HG03280 (cell line): ENCODE results near the gene IL17B.

ENCODE experiments used
- ATAC-seq: cut with Tn5 transposase; IDR thresholded peaks from one replicate; pipeline ENCODE4 v1.9.1; 2021; ENCODE audit warnings: mild to moderate bottlenecking, moderate library complexity; ENCODE audit not compliant: unreplicated experiment

Gene IL17B

DNA sequence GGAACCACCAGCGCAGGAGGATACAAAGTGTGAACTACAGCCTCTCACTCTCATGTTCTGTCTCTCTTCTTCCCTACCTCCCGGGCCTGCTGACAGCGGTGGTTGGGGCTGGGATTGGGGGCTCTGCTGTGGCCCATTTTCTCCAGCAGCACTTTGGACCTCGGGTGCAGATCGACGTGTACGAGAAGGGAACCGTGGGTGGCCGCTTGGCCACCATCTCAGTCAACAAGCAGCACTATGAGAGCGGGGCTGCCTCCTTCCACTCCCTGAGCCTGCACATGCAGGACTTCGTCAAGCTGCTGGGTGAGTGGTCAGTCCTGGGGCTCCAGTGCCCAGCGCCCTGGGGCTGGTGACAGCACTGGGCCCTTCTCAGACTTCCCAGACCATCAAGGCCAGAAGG, 16.6 kb downstream of the IL17B start:
- ATAC-seq: no peak

DNA sequence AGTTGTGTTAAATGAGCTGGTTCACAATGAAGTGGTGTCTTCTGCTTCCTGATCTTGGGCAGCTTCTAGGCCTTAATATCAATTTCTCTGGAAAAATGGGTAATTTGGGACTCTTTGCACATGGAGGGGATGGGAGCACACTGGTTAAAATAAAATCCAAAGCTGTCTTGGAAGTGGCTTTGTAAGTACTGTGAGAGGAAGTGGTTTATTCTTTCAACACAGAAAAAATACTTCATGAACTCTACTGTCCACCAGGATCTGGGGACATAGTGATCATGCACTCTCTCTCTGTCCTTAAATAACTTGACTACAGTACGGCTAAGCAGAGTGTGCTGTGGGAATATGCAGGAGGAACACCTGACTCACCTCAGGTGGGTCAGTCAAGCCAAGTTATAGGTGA, 18.8 kb downstream of the IL17B start:
- no peak for ATAC-seq

DNA sequence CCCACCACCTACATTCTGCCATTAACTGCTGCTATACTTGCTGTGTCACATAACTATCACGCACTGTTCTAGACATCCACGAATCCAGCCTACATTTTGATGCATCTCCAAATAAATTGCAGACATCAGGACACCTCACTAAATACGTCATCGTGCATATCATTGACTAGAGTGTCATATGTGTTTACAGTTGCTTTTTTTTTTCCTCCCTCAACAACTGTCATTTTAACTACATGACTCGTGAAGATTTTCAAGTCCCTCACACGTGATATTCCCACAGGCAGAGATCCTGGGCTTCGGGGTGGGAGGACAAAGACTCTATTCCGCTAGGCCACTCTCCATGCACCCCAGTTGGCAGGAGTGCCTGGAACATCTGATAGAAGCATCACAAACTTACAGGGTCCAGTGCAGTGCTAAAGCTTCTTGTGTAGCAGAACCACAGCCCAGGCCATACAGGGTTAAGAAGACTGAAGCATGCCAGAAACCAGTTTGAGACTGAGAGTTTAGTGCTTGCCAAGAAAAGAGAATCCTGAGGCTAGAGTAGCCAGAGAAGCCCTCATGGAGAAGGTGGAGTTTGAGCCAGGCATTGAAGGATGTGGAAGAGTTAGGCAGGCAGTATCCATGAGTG, 20.1 kb downstream of the IL17B start:
- no peak for ATAC-seq

- no peak for ATAC-seq
Measured at GRCh38 chr5:149358294-149358651, 20.8 kb downstream of the IL17B start.

GRCh38 chr5:149357370-149358293, 21.5 kb downstream of the IL17B start, which contains the start of gene PCYOX1L:
Gene PCYOX1L (plus strand): TSS chr5:149358046. CDS start chr5:149358069, 23 bp downstream.
- ATAC-seq: peak; percentile 100

DNA sequence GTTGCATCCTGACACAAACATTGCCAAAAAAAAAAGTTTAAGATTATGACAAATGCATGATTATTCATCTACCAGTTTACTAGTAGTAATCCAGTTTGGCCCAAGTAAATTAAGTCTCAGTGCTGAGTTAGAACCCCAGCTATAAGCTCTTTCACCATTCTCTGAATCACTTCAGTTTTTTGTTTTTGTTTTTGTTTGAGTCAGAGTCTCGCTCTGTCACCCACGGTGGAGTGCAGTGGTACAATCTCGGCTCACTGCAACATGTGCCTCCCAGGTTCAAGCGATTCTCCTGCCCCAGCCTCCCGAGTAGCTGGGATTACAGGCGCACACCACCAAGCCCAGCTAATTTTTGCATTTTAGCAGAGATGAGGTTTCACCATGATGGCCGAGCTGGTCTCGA, 22.7 kb downstream of the IL17B start:
- no peak for ATAC-seq

DNA sequence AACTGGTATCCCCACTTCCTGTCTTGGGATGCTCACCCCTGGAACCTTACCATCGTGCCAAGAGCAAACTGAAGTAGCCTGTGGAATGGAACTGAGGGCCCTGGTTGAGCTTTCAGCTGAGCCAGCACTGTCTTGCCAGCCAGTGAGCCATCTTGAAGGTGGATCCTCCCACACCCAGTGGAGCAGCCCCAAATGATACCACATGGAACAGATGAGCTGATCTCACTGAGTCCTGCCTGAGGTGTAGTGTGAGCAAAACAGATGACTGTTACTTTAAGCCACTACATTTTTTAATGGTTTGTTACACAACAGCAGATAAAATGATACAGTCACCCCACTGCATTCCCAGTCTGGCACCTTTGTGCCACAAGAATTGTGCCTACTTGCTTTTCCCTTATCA, 23.4 kb downstream of the IL17B start:
- ATAC-seq: no peak

GRCh38 chr5:149353911-149354310, 25.2 kb downstream of the IL17B start:
- no peak for ATAC-seq

- ATAC-seq: no peak
Measured at GRCh38 chr5:149352169-149352568, 26.9 kb downstream of the IL17B start.

DNA sequence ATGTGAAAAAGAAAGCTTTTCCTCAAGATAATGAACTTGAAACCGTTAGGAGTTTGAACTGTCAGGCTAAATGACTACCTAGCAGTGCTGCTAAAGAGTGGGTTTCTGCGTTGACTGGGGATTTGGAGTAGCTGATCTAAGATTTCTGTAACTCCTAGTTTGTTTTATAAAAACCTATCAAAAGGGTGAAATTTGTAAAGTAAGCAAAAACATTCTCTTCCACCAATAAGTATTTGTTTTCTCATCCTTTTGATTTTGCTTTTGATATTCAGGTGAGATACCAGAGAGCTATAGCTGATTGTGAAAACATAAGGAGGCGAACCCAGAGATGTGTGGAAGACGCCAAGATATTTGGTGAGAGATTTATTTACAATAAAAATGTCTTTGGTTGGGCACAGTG, 29.7 kb downstream of the IL17B start:
- ATAC-seq: no peak

- no peak for ATAC-seq
Measured at GRCh38 chr5:149348518-149348917, 30.6 kb downstream of the IL17B start.

- peak; percentile 7 for ATAC-seq
Measured at GRCh38 chr5:149345892-149346222, 33.2 kb downstream of the IL17B start.

DNA sequence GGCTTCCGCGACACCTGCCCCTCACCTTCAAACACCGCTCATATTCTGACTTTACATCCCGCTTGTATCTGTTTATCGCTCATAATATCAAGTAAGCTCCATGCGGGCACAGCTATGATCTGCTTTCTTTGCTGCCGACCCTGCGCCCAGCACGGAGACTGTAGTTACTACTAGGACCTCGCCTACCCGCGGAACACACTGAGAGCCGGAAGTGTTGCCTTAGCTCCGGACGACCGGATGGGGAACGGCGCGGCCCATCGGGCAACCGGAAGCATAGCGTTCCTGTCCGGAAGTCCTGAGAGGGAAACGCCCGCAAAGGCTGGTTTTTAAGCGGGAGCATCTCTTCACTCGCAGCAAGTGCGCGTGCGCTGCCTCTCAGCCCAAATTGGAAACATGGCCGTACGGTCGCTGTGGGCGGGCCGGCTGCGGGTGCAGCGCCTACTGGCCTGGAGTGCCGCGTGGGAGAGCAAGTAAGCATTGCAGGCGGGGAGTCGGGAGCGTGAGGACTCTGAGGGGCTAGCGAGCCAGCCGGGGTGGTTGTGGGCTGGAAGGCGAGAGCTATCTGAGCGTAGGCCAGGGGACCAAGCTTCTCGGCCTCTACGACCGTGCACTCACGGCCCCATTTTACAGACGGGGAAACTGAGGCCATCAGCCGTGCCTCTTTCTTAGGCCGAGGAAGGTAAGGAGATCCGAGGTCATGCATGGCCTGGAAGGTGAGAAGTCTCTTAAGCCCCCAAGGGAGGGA, 33.8 kb downstream of the IL17B start, which contains the start of gene GRPEL2:
Gene GRPEL2 (plus strand): TSS at position 353 of the 745 bp plus-strand sequence. CDS start 41 bp downstream, at position 394.
- ATAC-seq: peak; percentile 97

GRCh38 chr5:149344151-149344550, 34.9 kb downstream of the IL17B start:
- no peak for ATAC-seq

DNA sequence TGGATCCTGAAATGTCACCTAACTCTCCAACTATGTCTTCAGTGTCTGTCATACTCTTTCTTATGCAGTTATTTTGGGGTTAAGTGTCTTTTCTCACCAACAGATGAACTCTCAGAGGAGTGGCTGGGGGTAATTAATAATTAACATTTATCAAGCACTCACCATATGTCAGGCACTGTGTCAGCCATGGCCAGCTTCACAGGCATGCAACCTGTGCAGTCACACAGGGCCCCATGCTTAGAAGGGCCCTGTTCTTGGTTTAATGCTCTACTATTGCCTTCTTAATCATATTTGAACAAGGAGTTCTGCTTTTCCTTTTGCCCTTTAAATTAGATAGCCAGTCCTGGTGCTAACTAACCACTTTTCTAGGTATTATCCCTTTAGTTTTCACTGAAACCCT, 37.2 kb downstream of the IL17B start:
- no peak for ATAC-seq

- ATAC-seq: no peak
Measured at GRCh38 chr5:149340920-149341319, 38.2 kb downstream of the IL17B start.

GRCh38 chr5:149338364-149338763, 40.7 kb downstream of the IL17B start:
- ATAC-seq: no peak

DNA sequence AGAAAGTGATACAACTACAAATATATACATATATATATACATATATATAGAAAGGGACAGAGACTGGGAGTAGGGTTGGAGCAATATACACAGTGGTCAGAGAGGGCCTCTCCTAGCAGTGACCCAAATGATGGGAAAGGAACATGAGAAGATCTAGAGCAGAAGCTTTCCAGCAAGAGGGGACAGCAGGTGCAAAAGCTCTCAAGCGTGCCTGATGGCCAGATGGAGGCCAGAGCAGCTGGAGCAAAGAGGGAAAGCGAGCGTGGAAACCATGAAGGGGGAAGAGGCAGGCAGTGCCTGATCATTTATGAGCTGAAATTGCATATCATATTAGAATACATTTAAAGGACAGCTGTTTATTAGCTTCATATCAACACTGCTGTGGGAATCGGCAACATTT, 41.4 kb downstream of the IL17B start:
- ATAC-seq: no peak

DNA sequence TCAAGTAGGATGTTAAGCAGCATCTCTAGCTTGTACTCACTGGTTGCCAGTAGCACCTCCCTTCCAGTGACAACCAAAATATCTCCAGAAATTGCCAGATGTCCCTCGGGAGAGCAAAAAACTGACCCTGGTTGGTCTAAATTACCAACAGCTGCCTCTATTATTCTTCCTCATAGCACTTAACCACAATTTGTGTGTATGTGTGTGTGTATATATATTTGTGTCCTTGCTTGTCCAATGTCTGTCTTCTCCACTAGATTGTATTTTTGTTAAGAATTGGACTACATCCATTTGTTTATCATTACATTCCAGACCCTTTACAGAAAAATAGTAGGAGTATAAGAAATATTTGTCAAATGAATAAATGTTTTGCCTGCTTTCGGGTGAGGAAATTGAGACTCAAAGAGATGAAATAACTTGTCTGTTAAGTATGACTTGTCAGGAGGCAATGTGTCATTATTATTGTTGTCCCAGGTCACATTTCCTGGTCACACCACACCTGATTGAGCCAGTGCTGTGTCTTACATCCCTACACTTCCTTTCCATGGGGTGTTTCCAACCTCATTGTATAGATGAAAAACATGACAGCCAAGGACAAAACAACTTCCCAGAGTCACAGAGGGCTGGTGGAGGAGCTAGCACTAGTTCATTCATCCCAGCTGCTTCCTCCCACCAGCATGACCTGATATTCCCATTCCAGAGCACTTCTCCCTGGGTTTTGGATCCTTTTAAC, 45.2 kb downstream of the IL17B start:
- no peak for ATAC-seq

GRCh38 chr5:149328177-149328576, 50.9 kb downstream of the IL17B start:
- no peak for ATAC-seq

GRCh38 chr5:149326611-149327010, 52.5 kb downstream of the IL17B start:
- no peak for ATAC-seq
